Measurements from ENCODE around the gene MVK.

- no peak for TF ChIP-seq POLR2A (IDR thresholded peaks at IDR 0.05)
- no peak for TF ChIP-seq EP300 (IDR thresholded peaks at IDR 0.05)
- TF ChIP-seq CTCF (IDR thresholded peaks at IDR 0.05), result no peak
Observed at GRCh38 chr12:109560867-109561710, 12.5 kb upstream of the MVK start.

All from tibial nerve (tissue), 4 donors.